ENCODE data around the gene LRRC1. TPM values are rescaled to one million over a fixed set of nuclear protein-coding genes. Genes with fewer than 3 reads are reported as not detected.

LRRC1 gene
- total RNA-seq, 4 donors from 2014 or later, result 39.0 to 62.5 (median 52.2) TPM

DNA sequence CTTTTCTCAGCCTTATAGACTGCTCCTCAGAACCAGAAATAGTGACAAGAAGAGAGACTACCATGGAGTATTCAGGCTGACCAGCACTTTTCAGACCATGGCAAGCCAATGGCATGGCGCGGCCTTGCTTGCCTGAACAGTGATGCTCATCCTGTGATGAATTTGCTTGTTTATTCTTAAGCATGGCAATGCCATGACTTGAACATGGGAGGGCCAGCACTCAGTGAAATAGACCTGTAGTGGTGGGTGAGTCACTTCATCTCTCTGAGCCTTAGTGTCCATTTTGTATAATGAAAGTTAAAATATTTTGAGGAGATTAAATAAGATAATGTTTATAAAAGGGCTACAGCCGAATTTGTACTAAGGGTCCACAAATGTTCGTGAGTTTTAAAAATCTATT, 79.1 kb downstream of the LRRC1 start:
- H3K4me3 ChIP-seq (ENCODE audit: low read depth, poor library complexity, severe bottlenecking), result no peak overlapping the region
- intact Hi-C loops (cut with DNase I; ENCODE audit: low total_unique reads), result no loop called here
- TF ChIP-seq, protein P1, sequence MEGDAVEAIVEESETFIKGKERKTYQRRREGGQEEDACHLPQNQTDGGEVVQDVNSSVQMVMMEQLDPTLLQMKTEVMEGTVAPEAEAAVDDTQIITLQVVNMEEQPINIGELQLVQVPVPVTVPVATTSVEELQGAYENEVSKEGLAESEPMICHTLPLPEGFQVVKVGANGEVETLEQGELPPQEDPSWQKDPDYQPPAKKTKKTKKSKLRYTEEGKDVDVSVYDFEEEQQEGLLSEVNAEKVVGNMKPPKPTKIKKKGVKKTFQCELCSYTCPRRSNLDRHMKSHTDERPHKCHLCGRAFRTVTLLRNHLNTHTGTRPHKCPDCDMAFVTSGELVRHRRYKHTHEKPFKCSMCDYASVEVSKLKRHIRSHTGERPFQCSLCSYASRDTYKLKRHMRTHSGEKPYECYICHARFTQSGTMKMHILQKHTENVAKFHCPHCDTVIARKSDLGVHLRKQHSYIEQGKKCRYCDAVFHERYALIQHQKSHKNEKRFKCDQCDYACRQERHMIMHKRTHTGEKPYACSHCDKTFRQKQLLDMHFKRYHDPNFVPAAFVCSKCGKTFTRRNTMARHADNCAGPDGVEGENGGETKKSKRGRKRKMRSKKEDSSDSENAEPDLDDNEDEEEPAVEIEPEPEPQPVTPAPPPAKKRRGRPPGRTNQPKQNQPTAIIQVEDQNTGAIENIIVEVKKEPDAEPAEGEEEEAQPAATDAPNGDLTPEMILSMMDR (IDR thresholded peaks at IDR 0.05), result no peak
- TF ChIP-seq POLR2A (IDR thresholded peaks at IDR 0.05), result no peak
- 94 to 97% methylated on average over 4 of the region's 4 CpGs for WGBS, 2 donors
- DNase-seq (ENCODE audit: low spot score in 2 of 2), result no peak

DNA sequence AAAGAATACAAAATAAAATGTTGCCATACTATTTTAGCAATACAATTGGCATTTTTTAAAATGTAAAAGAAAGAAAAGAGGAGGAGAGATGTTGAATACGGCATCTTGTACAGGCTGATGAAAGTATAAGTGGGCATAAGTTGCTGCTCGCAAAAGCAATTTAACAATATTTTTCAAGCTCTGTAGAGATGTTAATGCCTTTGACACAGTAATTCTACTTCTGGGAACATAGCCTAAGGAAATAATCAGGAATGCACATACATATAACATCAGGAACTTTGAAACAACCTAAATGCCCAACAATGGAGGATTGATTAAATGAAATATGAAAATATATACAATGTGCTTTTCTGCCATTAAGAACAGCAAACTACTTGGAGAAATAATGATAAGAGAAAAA, 80.2 kb downstream of the LRRC1 start:
- intact Hi-C loops (cut with DNase I; ENCODE audit: low total_unique reads), result no loop called here
- 93 to 95% methylated on average over 2 of the region's 2 CpGs for WGBS, 2 donors
- H3K4me3 ChIP-seq (ENCODE audit: low read depth, poor library complexity, severe bottlenecking), result no peak overlapping the region
- no peak for DNase-seq (ENCODE audit: low spot score in 2 of 2)
- no peak for TF ChIP-seq POLR2A (IDR thresholded peaks at IDR 0.05)
- TF ChIP-seq, protein P1 (IDR thresholded peaks at IDR 0.05), result no peak

- no peak overlapping the region for H3K4me3 ChIP-seq (ENCODE audit: low read depth, poor library complexity, severe bottlenecking)
- 92 to 93% methylated on average over 2 of the region's 2 CpGs for WGBS, 2 donors
- no peak for TF ChIP-seq POLR2A (IDR thresholded peaks at IDR 0.05)
- TF ChIP-seq, protein P1 (IDR thresholded peaks at IDR 0.05), result no peak
- no peak for DNase-seq (ENCODE audit: low spot score in 2 of 2)
- intact Hi-C loops (cut with DNase I; ENCODE audit: low total_unique reads), result no loop called here
These were observed 82.3 kb downstream of the LRRC1 start for GRCh38 chr6:53877151-53877550.

GRCh38 chr6:53878808-53879207, 84.0 kb downstream of the LRRC1 start:
- no peak for TF ChIP-seq POLR2A (IDR thresholded peaks at IDR 0.05)
- TF ChIP-seq, protein P1 (IDR thresholded peaks at IDR 0.05), result no peak
- H3K4me3 ChIP-seq (ENCODE audit: low read depth, poor library complexity, severe bottlenecking), result no peak overlapping the region
- DNase-seq (ENCODE audit: low spot score in 2 of 2), result no peak
- intact Hi-C loops (cut with DNase I; ENCODE audit: low total_unique reads), result no loop called here
- 97 to 98% methylated on average over 2 of the region's 2 CpGs for WGBS, 2 donors

DNA sequence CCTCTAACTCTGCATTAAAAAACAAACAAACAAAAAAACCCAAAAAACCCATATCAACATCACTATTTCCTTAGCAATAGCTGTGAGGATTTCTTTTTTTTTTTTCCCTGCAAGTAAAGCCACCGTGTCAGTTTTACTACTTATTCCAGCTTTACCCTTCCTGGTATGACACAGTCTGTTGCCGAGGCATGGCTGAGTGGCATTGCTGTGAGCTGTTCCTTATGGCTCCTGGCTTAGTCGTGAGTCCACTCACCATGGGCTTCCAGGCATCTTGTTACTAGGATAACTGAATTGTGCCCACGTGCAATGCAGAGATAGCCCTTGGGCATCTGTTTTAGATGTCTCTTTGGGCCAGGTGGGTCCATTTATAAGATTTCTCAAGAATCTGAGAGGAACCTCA, 84.8 kb downstream of the LRRC1 start:
- intact Hi-C loops (cut with DNase I; ENCODE audit: low total_unique reads), result no loop called here
- TF ChIP-seq, protein P1 (IDR thresholded peaks at IDR 0.05), result no peak
- TF ChIP-seq POLR2A (IDR thresholded peaks at IDR 0.05), result no peak
- DNase-seq (ENCODE audit: low spot score in 2 of 2), result no peak
- WGBS, 2 donors, result 59 to 78% methylated on average over 4 of the region's 4 CpGs
- no peak overlapping the region for H3K4me3 ChIP-seq (ENCODE audit: low read depth, poor library complexity, severe bottlenecking)

DNA sequence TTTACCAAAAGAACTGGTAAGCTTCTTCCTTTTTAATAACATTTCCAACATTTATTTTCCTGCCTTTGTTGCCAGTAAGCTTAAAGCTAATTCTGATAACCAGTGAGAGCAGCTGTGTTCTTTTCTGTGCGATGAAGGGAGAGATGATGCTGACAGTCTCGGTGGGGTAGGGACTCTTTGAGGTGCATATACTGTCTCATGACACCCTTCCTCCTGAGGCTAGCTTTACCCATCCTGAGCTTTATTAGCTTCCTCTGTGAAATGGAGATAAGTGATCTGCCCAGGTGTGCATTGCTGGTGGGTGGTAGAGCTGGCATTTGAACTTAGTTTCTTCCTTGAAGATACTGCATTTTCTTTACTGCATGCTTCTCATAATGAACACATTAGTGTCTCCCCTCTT, 92.5 kb downstream of the LRRC1 start:
- DNase-seq (ENCODE audit: low spot score in 2 of 2), result no peak
- intact Hi-C loops (cut with DNase I; ENCODE audit: low total_unique reads), result loop anchor here (5.0 kb wide), 1 partner anchor 1065 kb away; no protein-coding TSS in a partner anchor
- TF ChIP-seq, protein P1 (IDR thresholded peaks at IDR 0.05), result no peak
- TF ChIP-seq POLR2A (IDR thresholded peaks at IDR 0.05), result no peak
- WGBS, 2 donors, result 87 to 89% methylated on average over 2 of the region's 2 CpGs
- no peak overlapping the region for H3K4me3 ChIP-seq (ENCODE audit: low read depth, poor library complexity, severe bottlenecking)
